HEK293 (cell line): ENCODE results near the gene SERPINB6.

Experiments used
- ELK4 ChIP-seq: IDR thresholded peaks from 2 replicates; pipeline ENCODE4 v1.6.1; 2011; ENCODE audit warnings: mild to moderate bottlenecking, low read depth, low read length, borderline replicate concordance
- FEZF1 ChIP-seq: fragments of 450-650 bp; formaldehyde crosslinking; IDR thresholded peaks from 2 replicates; pipeline ENCODE4 v1.5.1; 2016; ENCODE audit warnings: missing biosample characterization, missing genetic modification characterization
- GLIS2 ChIP-seq: fragments of 450-650 bp; formaldehyde crosslinking; IDR thresholded peaks from 2 replicates; pipeline ENCODE4 v1.5.1; 2016; ENCODE audit warnings: missing biosample characterization, missing genetic modification characterization
- HIC1 ChIP-seq: fragments of 450-650 bp; formaldehyde crosslinking; IDR thresholded peaks from 2 replicates; pipeline ENCODE4 v1.5.1; 2016; ENCODE audit warnings: missing biosample characterization, missing genetic modification characterization
- KLF17 ChIP-seq: fragments of 450-650 bp; formaldehyde crosslinking; IDR thresholded peaks from 2 replicates; pipeline ENCODE4 v1.5.1; 2016; ENCODE audit warnings: missing biosample characterization, missing genetic modification characterization
- RBAK ChIP-seq: fragments of 450-650 bp; formaldehyde crosslinking; IDR thresholded peaks from 2 replicates; pipeline ENCODE4 v1.5.1; 2016; ENCODE audit warnings: missing biosample characterization, missing genetic modification characterization
- REPIN1 ChIP-seq: fragments of 450-650 bp; formaldehyde crosslinking; IDR thresholded peaks from 2 replicates; pipeline ENCODE4 v1.5.1; 2017; ENCODE audit warnings: missing biosample characterization, missing genetic modification characterization, low read depth
- SALL2 ChIP-seq: fragments of 450-650 bp; formaldehyde crosslinking; IDR thresholded peaks from 2 replicates; pipeline ENCODE4 v1.5.0; 2017; ENCODE audit warnings: missing biosample characterization, mild to moderate bottlenecking, missing genetic modification characterization, borderline replicate concordance
- SCRT1 ChIP-seq: fragments of 450-650 bp; formaldehyde crosslinking; IDR thresholded peaks from 2 replicates; pipeline ENCODE4 v1.5.1; 2016; ENCODE audit warnings: missing biosample characterization, missing genetic modification characterization, borderline replicate concordance
- TRIM28 ChIP-seq: IDR thresholded peaks from 2 replicates; pipeline ENCODE4 v1.6.1; 2011; ENCODE audit warnings: low read length, control low read depth, borderline replicate concordance
- ZBTB10 ChIP-seq: fragments of 450-650 bp; formaldehyde crosslinking; IDR thresholded peaks from 2 replicates; pipeline ENCODE4 v1.5.1; 2016; ENCODE audit warnings: missing biosample characterization, missing genetic modification characterization
- ZEB2 ChIP-seq: fragments of 450-650 bp; formaldehyde crosslinking; IDR thresholded peaks from 2 replicates; pipeline ENCODE4 v1.5.1; 2016; ENCODE audit warnings: missing biosample characterization, missing genetic modification characterization
- ZFHX2 ChIP-seq: fragments of 450-650 bp; formaldehyde crosslinking; conservative IDR thresholded peaks from 2 replicates; pipeline ENCODE4 v1.5.1; 2016; ENCODE audit warnings: missing biosample characterization, missing genetic modification characterization
- ZFP3 ChIP-seq: fragments of 450-650 bp; formaldehyde crosslinking; IDR thresholded peaks from 2 replicates; pipeline ENCODE4 v1.5.1; 2016; ENCODE audit warnings: low read depth, missing biosample characterization, missing genetic modification characterization
- ZNF10 ChIP-seq: fragments of 450-650 bp; formaldehyde crosslinking; IDR thresholded peaks from 2 replicates; pipeline ENCODE4 v1.5.1; 2017; ENCODE audit warnings: missing biosample characterization, missing genetic modification characterization
- ZNF148 ChIP-seq: fragments of 450-650 bp; formaldehyde crosslinking; IDR thresholded peaks from 2 replicates; pipeline ENCODE4 v1.5.0; 2017; ENCODE audit warnings: missing biosample characterization, missing genetic modification characterization, borderline replicate concordance
- ZNF175 ChIP-seq: fragments of 450-650 bp; formaldehyde crosslinking; IDR thresholded peaks from 2 replicates; pipeline ENCODE4 v1.5.1; 2016; ENCODE audit warnings: missing biosample characterization, missing genetic modification characterization
- ZNF214 ChIP-seq: fragments of 450-650 bp; formaldehyde crosslinking; IDR thresholded peaks from 2 replicates; pipeline ENCODE4 v1.5.1; 2017; ENCODE audit warnings: missing biosample characterization, mild to moderate bottlenecking, missing genetic modification characterization, borderline replicate concordance
- ZNF302 ChIP-seq: fragments of 450-650 bp; formaldehyde crosslinking; IDR thresholded peaks from 2 replicates; pipeline ENCODE4 v1.5.1; 2016; ENCODE audit warnings: missing biosample characterization, missing genetic modification characterization, low read depth
- ZNF510 ChIP-seq: fragments of 450-650 bp; formaldehyde crosslinking; IDR thresholded peaks from 2 replicates; pipeline ENCODE4 v1.5.1; 2018; ENCODE audit warnings: mild to moderate bottlenecking, missing genetic modification characterization, missing biosample characterization; ENCODE audit not compliant: insufficient replicate concordance
- ZNF558 ChIP-seq: fragments of 450-650 bp; formaldehyde crosslinking; IDR thresholded peaks from 2 replicates; pipeline ENCODE4 v1.5.1; 2016; ENCODE audit warnings: missing biosample characterization, missing genetic modification characterization
- ZNF561 ChIP-seq: fragments of 450-650 bp; IDR thresholded peaks from 2 replicates; pipeline ENCODE4 v1.5.1; 2018; ENCODE audit warnings: missing biosample characterization, missing genetic modification characterization, borderline replicate concordance
- ZNF596 ChIP-seq: fragments of 450-650 bp; IDR thresholded peaks from 2 replicates; pipeline ENCODE4 v1.5.0; 2018; ENCODE audit warnings: missing biosample characterization, mild to moderate bottlenecking, missing genetic modification characterization, moderate library complexity
- ZNF747 ChIP-seq: fragments of 450-650 bp; formaldehyde crosslinking; IDR thresholded peaks from 2 replicates; pipeline ENCODE4 v1.5.1; 2016; ENCODE audit warnings: missing biosample characterization, missing genetic modification characterization
- ZNF791 ChIP-seq: fragments of 450-650 bp; formaldehyde crosslinking; IDR thresholded peaks from 2 replicates; pipeline ENCODE4 v1.5.1; 2016; ENCODE audit warnings: missing biosample characterization, missing genetic modification characterization
- ZNF830 ChIP-seq: fragments of 450-650 bp; IDR thresholded peaks from 2 replicates; pipeline ENCODE4 v1.5.0; 2018; ENCODE audit warnings: missing biosample characterization, missing genetic modification characterization, low read depth, mild to moderate bottlenecking, moderate library complexity
- ZSCAN23 ChIP-seq: fragments of 450-650 bp; formaldehyde crosslinking; IDR thresholded peaks from 2 replicates; pipeline ENCODE4 v1.5.1; 2016; ENCODE audit warnings: missing biosample characterization, missing genetic modification characterization
- ZSCAN4 ChIP-seq: fragments of 450-650 bp; formaldehyde crosslinking; IDR thresholded peaks from 2 replicates; pipeline ENCODE4 v1.5.1; 2017; ENCODE audit warnings: missing biosample characterization, missing genetic modification characterization

Gene SERPINB6

GRCh38 chr6:2931970-2932748 lies 39.2 kb downstream of the SERPINB6 start (continued):
- TF ChIP-seq ZSCAN4 (tag by site-specific recombination) (no peak), ZNF830 (tag by site-specific recombination) (no peak), ZNF10 (peak; percentile 95), ELK4 (no peak), REPIN1 (tag by site-specific recombination) (no peak), FEZF1 (tag by site-specific recombination) (peak; percentile 90), ZBTB10 (tag by site-specific recombination) (no peak), HIC1 (tag by site-specific recombination) (no peak), ZNF561 (tag by site-specific recombination) (no peak), ZNF148 (tag by site-specific recombination) (no peak), RBAK (tag by site-specific recombination) (no peak), ZNF214 (tag by site-specific recombination) (no peak), ZFHX2 (tag by site-specific recombination) (no peak), ZNF302 (tag by site-specific recombination) (no peak), KLF17 (tag by site-specific recombination) (no peak), ZNF791 (tag by site-specific recombination) (no peak), TRIM28 (no peak), ZNF747 (tag by site-specific recombination) (no peak), ZEB2 (peak; percentile 50; the same call in 1 of the 2 replicates), ZNF175 (tag by site-specific recombination) (no peak), SALL2 (tag by site-specific recombination) (no peak), SCRT1 (tag by site-specific recombination) (peak; percentile 61; the same call in 1 of the 2 replicates), ZSCAN23 (tag by site-specific recombination) (no peak), GLIS2 (tag by site-specific recombination) (no peak), ZNF596 (no peak), ZFP3 (tag by site-specific recombination) (no peak), ZNF558 (tag by site-specific recombination) (no peak), ZNF510 (no peak)
